HCT116 (cell line): ENCODE measurements around the gene CHFR. TPM values are rescaled to one million over a fixed set of nuclear protein-coding genes. Genes with fewer than 3 reads are reported as not detected.
"Not testable (repeated sequence)": the region's sequence is repeated elsewhere in the genome, so short reads cannot be mapped to it uniquely, and the experiment has no call there.

Source experiments
- ATAC-seq: fragments of 200-7000 bp; cut with Tn5 transposase; 2 replicates; pipeline ENCODE4 v1.9.1; 2020; ENCODE audit warnings: mild to moderate bottlenecking, moderate library complexity
- BruUV-seq: library from RNA; stranded (reverse); fragments of 400-500 nt; replicated peaks from 2 replicates; lab custom pipeline; 2021; lab: Mats Ljungman, UMichigan
- CTCF ChIA-PET: fragments of 300-600 bp; sonication (Branson Sonifier 250); formaldehyde crosslinking; loops from one replicate; lab custom pipeline; 2021; ENCODE audit warnings: antibody characterized with exemption; lab: Charles Lee
- POLR2A ChIA-PET: fragments of 300-600, 350-600 bp; sonication (Branson Sonifier 250); formaldehyde crosslinking; loops from one replicate; lab custom pipeline; 2021; ENCODE audit warnings: antibody characterized with exemption; lab: Charles Lee
- RAD21 ChIA-PET, 2 experiments: fragments of 300-600 bp; sonication (Branson Sonifier 250); formaldehyde crosslinking; loops; one replicate each; lab custom pipeline; 2023; ENCODE audit warnings: low total read pairs in 2 of 2; ENCODE audit not compliant: uncharacterized antibody in 2 of 2, unreplicated experiment in 2 of 2, low non-redundant PET in 1 of 2; lab: Charles Lee
- DNase-seq: peaks from one replicate; pipeline ENCODE4 v3.0.0-alpha.2; 2010; ENCODE audit warnings: low read depth, low spot score
- H2AFZ ChIP-seq: fragments of 200-600 bp; shearing (Covaris generic), sonication (generic); 2 replicates; pipeline ENCODE4 v1.6.1; 2017; ENCODE audit warnings: low read depth, mixed run types, mixed read lengths, antibody characterized with exemption, low read length; ENCODE audit not compliant: poor library complexity, severe bottlenecking
- H3K27ac ChIP-seq: 2 replicates; pipeline ENCODE4 v1.5.1; 2012; ENCODE audit warnings: low read depth, low read length
- H3K27me3 ChIP-seq: fragments of 200-600 bp; sonication (generic); 2 replicates; pipeline ENCODE4 v1.6.1; 2016; ENCODE audit warnings: mixed run types, low read length, mixed read lengths; ENCODE audit not compliant: insufficient read depth
- H3K36me3 ChIP-seq, 2 experiments: fragments of 200-500 bp in 1 of 2; fragments of 200-600 bp in 1 of 2; sonication (Bioruptor generic) in 1 of 2; sonication (generic) in 1 of 2; 2 replicates each; pipeline versions ENCODE4 v1.5.1 to v1.6.1; 2014 to 2016; ENCODE audit warnings: low read length in 2 of 2, inconsistent platforms in 1 of 2, mixed read lengths in 1 of 2, mixed run types in 1 of 2; ENCODE audit not compliant: insufficient read depth in 2 of 2, control insufficient read depth in 1 of 2
- H3K4me1 ChIP-seq, 2 experiments: fragments of 200-600 bp in 1 of 2; sonication (generic) in 1 of 2; 2 replicates each; pipeline versions ENCODE4 v1.5.1 to v1.6.1; 2012 to 2017; ENCODE audit warnings: low read length in 2 of 2, inconsistent platforms in 1 of 2, mild to moderate bottlenecking in 1 of 2, mixed read lengths in 1 of 2, mixed run types in 1 of 2, moderate library complexity in 1 of 2; ENCODE audit not compliant: insufficient read depth in 2 of 2, control insufficient read depth in 1 of 2
- H3K4me2 ChIP-seq: fragments of 200-600 bp; sonication (generic); 2 replicates; pipeline ENCODE4 v1.6.1; 2017; ENCODE audit warnings: mixed run types, low read length, mixed read lengths
- H3K4me3 ChIP-seq, 2 experiments: fragments of 200-600 bp in 1 of 2; sonication (generic) in 1 of 2; replicated peaks in 1 of 2; 2 replicates each; pipeline ENCODE4 v1.5.1; 2011 to 2016; ENCODE audit warnings: low read length in 2 of 2, control low read depth in 1 of 2, low read depth in 1 of 2, mild to moderate bottlenecking in 1 of 2, mixed read lengths in 1 of 2, mixed run types in 1 of 2
- H3K79me2 ChIP-seq: fragments of 200-600 bp; sonication (generic); 2 replicates; pipeline ENCODE4 v1.6.1; 2017; ENCODE audit warnings: mild to moderate bottlenecking, mixed run types, low read length, moderate library complexity, mixed read lengths; ENCODE audit not compliant: insufficient read depth
- H3K9ac ChIP-seq: fragments of 200-600 bp; sonication (generic); 2 replicates; pipeline ENCODE4 v1.6.1; 2016; ENCODE audit warnings: low read length, mixed read lengths
- H3K9me2 ChIP-seq: fragments of 200-600 bp; sonication (generic), shearing (Covaris generic); 2 replicates; pipeline ENCODE4 v1.6.1; 2017; ENCODE audit warnings: mixed run types, mild to moderate bottlenecking, moderate library complexity; ENCODE audit not compliant: insufficient read depth
- H3K9me3 ChIP-seq, 2 experiments: fragments of 200-500 bp in 1 of 2; fragments of 200-600 bp in 1 of 2; sonication (Bioruptor generic) in 1 of 2; sonication (generic) in 1 of 2; 2 replicates each; pipeline ENCODE4 v1.6.1; 2014 to 2017; ENCODE audit warnings: low read length in 2 of 2, mixed read lengths in 2 of 2, inconsistent platforms in 1 of 2, low read depth in 1 of 2, mild to moderate bottlenecking in 1 of 2, mixed run types in 1 of 2, moderate library complexity in 1 of 2; ENCODE audit not compliant: control insufficient read depth in 1 of 2, insufficient read depth in 1 of 2
- H4K20me1 ChIP-seq: fragments of 200-600 bp; sonication (generic), shearing (Covaris generic); 2 replicates; pipeline ENCODE4 v1.6.1; 2017; ENCODE audit warnings: mixed run types, mild to moderate bottlenecking, moderate library complexity; ENCODE audit not compliant: insufficient read depth
- ATF3 ChIP-seq: IDR thresholded peaks from 2 replicates; pipeline ENCODE4 v1.6.1; 2012
- CEBPB ChIP-seq: IDR thresholded peaks from 2 replicates; pipeline ENCODE4 v1.6.1; 2012; ENCODE audit warnings: low read depth
- EZH2 ChIP-seq: fragments of 200-600 bp; sonication (generic); IDR thresholded peaks from 2 replicates; pipeline ENCODE4 v1.6.1; 2017; ENCODE audit warnings: antibody characterized with exemption, mixed run types
- SP1 ChIP-seq: IDR thresholded peaks from 2 replicates; pipeline ENCODE4 v1.6.1; 2012; ENCODE audit warnings: low read depth
- SRF ChIP-seq: IDR thresholded peaks from 2 replicates; pipeline ENCODE4 v1.6.1; 2012; ENCODE audit warnings: low read depth
- ZFX ChIP-seq: fragments of 450-650 bp; IDR thresholded peaks from 2 replicates; pipeline ENCODE4 v1.6.1; 2017
- intact Hi-C: fragments of 100-400 bp; cut with micrococcal nuclease; formaldehyde crosslinking; loops from 2 replicates; pipeline ENCODE4 v1.10.0; 2022
- total RNA-seq: library from RNA; stranded (reverse); gene quantifications from one replicate; pipeline ENCODE4 v1.2.1, GENCODE V29; 2021; ENCODE audit not compliant: unreplicated experiment

The CHFR gene
- total RNA-seq, 1 experiment from 2014 or later: 0.39 TPM

GRCh38 chr12:132836795-132837331 lies 50.5 kb downstream of the CHFR start:
- TF ChIP-seq SRF (no peak), ZFX (no peak), SP1 (no peak), ATF3 (no peak), CEBPB (no peak), EZH2 (no peak)
- no peaks in the 10 kb centered on the region for H3K36me3 ChIP-seq
- POLR2A ChIA-PET: no interaction called here
- RAD21 ChIA-PET: no interaction called here
- no peak overlapping the region for H3K4me3 ChIP-seq
- DNase-seq: no peak
- H3K27ac ChIP-seq: no peak overlapping the region
- no peaks in the 10 kb centered on the region for H3K9me3 ChIP-seq
- H3K79me2 ChIP-seq: no peaks in the 10 kb centered on the region
- CTCF ChIA-PET: no interaction called here
- no peak overlapping the region for H3K4me2 ChIP-seq
- no peak for ATAC-seq
- no peaks in the 10 kb centered on the region for H3K4me1 ChIP-seq
- H3K27me3 ChIP-seq: no peaks in the 10 kb centered on the region
- intact Hi-C loops: no loop called here
- no peak overlapping the region for H3K9ac ChIP-seq
- no peaks in the 10 kb centered on the region for H4K20me1 ChIP-seq
- H3K9me2 ChIP-seq: no peaks in the 10 kb centered on the region
- no TSS peak for BruUV-seq
- no peak overlapping the region for H2AFZ ChIP-seq

- H3K9ac ChIP-seq, H3K79me2 ChIP-seq, H3K36me3 ChIP-seq, intact Hi-C loops, BruUV-seq, H3K9me3 ChIP-seq, POLR2A ChIA-PET, DNase-seq, H2AFZ ChIP-seq, H4K20me1 ChIP-seq, H3K4me2 ChIP-seq, CTCF ChIA-PET, H3K9me2 ChIP-seq, RAD21 ChIA-PET, H3K27me3 ChIP-seq, H3K27ac ChIP-seq, ATAC-seq, H3K4me3 ChIP-seq, H3K4me1 ChIP-seq: not testable (repeated sequence)
Observed at GRCh38 chr12:132836230-132836629, 51.2 kb downstream of the CHFR start.
